Stimulated activated CD4-positive, alpha-beta T cell treated with anti-CD3 and anti-CD28 coated beads, Interleukin-1b, Interleukin-23, amount 100 ng/mL, for 1 hour (primary cell): ENCODE data around the gene APOL3.
"Not testable (repeated sequence)": the region's sequence is repeated elsewhere in the genome, so short reads cannot be mapped to it uniquely, and the experiment has no call there.

ENCODE experiments used
- DNase-seq, 2 donors: peaks; one replicate each; pipeline ENCODE4 v3.0.0-alpha.2; 2020; ENCODE audit warnings: low read depth in 2 of 2

APOL3 gene

GRCh38 chr22:36193171-36193570, 32.6 kb upstream of the APOL3 start:
- DNase-seq: no peak

GRCh38 chr22:36192542-36192941, 32.0 kb upstream of the APOL3 start:
- no peak for DNase-seq

- DNase-seq: no peak
Observed at GRCh38 chr22:36191106-36191836, 30.7 kb upstream of the APOL3 start.

- not testable (repeated sequence) for DNase-seq
Observed at GRCh38 chr22:36187862-36188261, 27.3 kb upstream of the APOL3 start.

GRCh38 chr22:36185828-36186624, 25.5 kb upstream of the APOL3 start:
- no peak for DNase-seq

- no peak for DNase-seq
Observed at GRCh38 chr22:36184433-36185025, 24.0 kb upstream of the APOL3 start.

- no peak for DNase-seq
Observed at GRCh38 chr22:36183446-36183845, 22.9 kb upstream of the APOL3 start.

- no peak for DNase-seq
Observed at GRCh38 chr22:36182857-36183256, 22.3 kb upstream of the APOL3 start.

- DNase-seq: no peak
Observed at GRCh38 chr22:36182056-36182455, 21.5 kb upstream of the APOL3 start.

GRCh38 chr22:36180928-36181327, 20.4 kb upstream of the APOL3 start:
- no peak for DNase-seq

- DNase-seq: peak; percentile 77 to 80
Observed at GRCh38 chr22:36180038-36180880, 19.7 kb upstream of the APOL3 start.

GRCh38 chr22:36177160-36177559, 16.6 kb upstream of the APOL3 start:
- no peak for DNase-seq

- no peak for DNase-seq
Observed at GRCh38 chr22:36175892-36176291, 15.3 kb upstream of the APOL3 start.

GRCh38 chr22:36171941-36172340, 11.4 kb upstream of the APOL3 start:
- DNase-seq: no peak

- no peak for DNase-seq
Observed at GRCh38 chr22:36166518-36167220, 6.1 kb upstream of the APOL3 start.

- no peak for DNase-seq
Observed at GRCh38 chr22:36166086-36166485, 5.5 kb upstream of the APOL3 start.

GRCh38 chr22:36165141-36165540, 4.6 kb upstream of the APOL3 start:
- no peak for DNase-seq

GRCh38 chr22:36164621-36165020, 4.1 kb upstream of the APOL3 start:
- no peak for DNase-seq

- DNase-seq: no peak
Observed at GRCh38 chr22:36163497-36163896, 2.9 kb upstream of the APOL3 start.

GRCh38 chr22:36162127-36163034, 1.8 kb upstream of the APOL3 start:
- DNase-seq: no peak
